ENCODE data around the gene MBOAT1.

MBOAT1 gene

GRCh38 chr6:20058912-20059311, 153.4 kb downstream of the MBOAT1 start:
- H3K27ac ChIP-seq (replicated peaks) = no peak overlapping the region
- H3K4me3 ChIP-seq (replicated peaks; ENCODE audit: insufficient read depth, low read length) = no peak overlapping the region
- DNase-seq (ENCODE audit: low read depth in 1 of 2, low spot score in 1 of 2) = peak; percentile 23 to 76
- TF ChIP-seq POLR2AphosphoS5 (IDR thresholded peaks at IDR 0.05; ENCODE audit: low read depth) (peak; percentile 16; the same call in 1 of the 2 replicates), SPI1 (IDR thresholded peaks at IDR 0.05; ENCODE audit: borderline replicate concordance, low read depth) (peak; percentile 94), GABPA (IDR thresholded peaks at IDR 0.05; ENCODE audit: low read depth) (no peak), REST (IDR thresholded peaks at IDR 0.05; ENCODE audit: insufficient replicate concordance, low read depth) (peak; percentile 8), CTCF (IDR thresholded peaks at IDR 0.05; ENCODE audit: insufficient read depth, low read length) (no peak)
- H3K27me3 ChIP-seq (ENCODE audit: insufficient read depth, poor library complexity, severe bottlenecking) = no peaks in the 10 kb centered on the region

GRCh38 chr6:20058121-20058905, 154.0 kb downstream of the MBOAT1 start:
- H3K27ac ChIP-seq (replicated peaks) = no peak overlapping the region
- H3K27me3 ChIP-seq (ENCODE audit: insufficient read depth, poor library complexity, severe bottlenecking) = no peaks in the 10 kb centered on the region
- DNase-seq (ENCODE audit: low read depth in 1 of 2, low spot score in 1 of 2) = no peak
- H3K4me3 ChIP-seq (replicated peaks; ENCODE audit: insufficient read depth, low read length) = no peak overlapping the region
- TF ChIP-seq REST (IDR thresholded peaks at IDR 0.05; ENCODE audit: insufficient replicate concordance, low read depth) = no peak
- TF ChIP-seq SPI1 (IDR thresholded peaks at IDR 0.05; ENCODE audit: borderline replicate concordance, low read depth) = no peak
- TF ChIP-seq POLR2AphosphoS5 (IDR thresholded peaks at IDR 0.05; ENCODE audit: low read depth) = no peak
- no peak for TF ChIP-seq CTCF (IDR thresholded peaks at IDR 0.05; ENCODE audit: insufficient read depth, low read length)
- no peak for TF ChIP-seq GABPA (IDR thresholded peaks at IDR 0.05; ENCODE audit: low read depth)

GRCh38 chr6:20056350-20056992, 155.8 kb downstream of the MBOAT1 start:
- no peak overlapping the region for H3K4me3 ChIP-seq (replicated peaks; ENCODE audit: insufficient read depth, low read length)
- H3K27ac ChIP-seq (replicated peaks) = no peak overlapping the region
- TF ChIP-seq CTCF (IDR thresholded peaks at IDR 0.05; ENCODE audit: insufficient read depth, low read length) = peak; percentile 32
- no peak for TF ChIP-seq GABPA (IDR thresholded peaks at IDR 0.05; ENCODE audit: low read depth)
- no peak for TF ChIP-seq SPI1 (IDR thresholded peaks at IDR 0.05; ENCODE audit: borderline replicate concordance, low read depth)
- H3K27me3 ChIP-seq (ENCODE audit: insufficient read depth, poor library complexity, severe bottlenecking) = no peaks in the 10 kb centered on the region
- DNase-seq (ENCODE audit: low read depth in 1 of 2, low spot score in 1 of 2) = peak in 1 of 2 experiments; percentile 11

Measured in HL-60 (cell line).